ENCODE measurements around the gene PDE2A.

GRCh38 chr11:72696866-72697700, 22.9 kb upstream of the PDE2A start:
- TF ChIP-seq POLR2A (IDR thresholded peaks at IDR 0.05) (no peak), CTCF (IDR thresholded peaks at IDR 0.05) (no peak), EP300 (IDR thresholded peaks at IDR 0.05) (no peak)
